OCI-LY7 (cell line): Measurements from ENCODE around the gene NUDT21.

Experiments used
- CTCF ChIP-seq: fragments of 200-600 bp; sonication (generic); conservative IDR thresholded peaks from 2 replicates; pipeline ENCODE4 v1.5.1; 2014; ENCODE audit warnings: mild to moderate bottlenecking, antibody characterized with exemption, low read length, moderate library complexity, mixed read lengths
- EZH2phosphoT487 ChIP-seq: fragments of 200-600 bp; sonication (generic); IDR thresholded peaks from 2 replicates; pipeline ENCODE4 v1.6.1; 2018; ENCODE audit warnings: low read depth, borderline replicate concordance, mild to moderate bottlenecking, mixed run types, antibody characterized with exemption, low read length, moderate library complexity, mixed read lengths

- no peak for TF ChIP-seq CTCF
- TF ChIP-seq EZH2phosphoT487: no peak
Measured at GRCh38 chr16:56384074-56384721, 66.9 kb downstream of the NUDT21 start.
